ENCODE measurements around the gene RNF227. TPM values are rescaled to one million over a fixed set of nuclear protein-coding genes. Genes with fewer than 3 reads are reported as not detected.
"Not testable (repeated sequence)": the region's sequence is repeated elsewhere in the genome, so short reads cannot be mapped to it uniquely, and the experiment has no call there.

RNF227 gene
- polyA plus RNA-seq, 1 donor: 4.5 TPM

DNA sequence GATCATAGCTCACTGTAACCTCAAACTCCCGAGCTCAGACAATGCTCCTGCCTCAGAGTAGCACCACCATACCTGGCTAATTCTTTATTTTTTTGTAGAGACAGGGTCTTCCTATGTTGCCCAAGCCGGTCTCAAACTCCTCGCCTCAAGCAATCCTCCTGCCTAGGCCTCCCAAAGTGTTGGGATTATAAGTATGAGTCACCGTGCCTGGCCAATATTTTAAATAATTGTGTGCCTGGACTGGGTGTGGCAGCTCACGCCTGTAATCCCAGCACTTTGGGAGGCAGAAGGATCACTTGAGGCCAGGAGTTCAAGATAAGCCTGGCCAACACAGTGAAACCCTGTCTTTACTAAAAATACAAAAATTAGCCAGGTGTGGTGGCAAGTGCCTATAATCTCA lies 51.7 kb downstream of the RNF227 start:
- DNase-seq: not testable (repeated sequence)

Other genes starting within 250 kb of the RNF227 start
- 76.3 TPM for gene TP53, start 228.8 kb downstream of the RNF227 start, polyA plus RNA-seq (ENCODE audit: insufficient read length)
- 13.1 TPM for gene WRAP53, start 227.8 kb downstream of the RNF227 start, polyA plus RNA-seq (ENCODE audit: insufficient read length)
- gene EFNB3, start 211.1 kb downstream of the RNF227 start, polyA plus RNA-seq (ENCODE audit: insufficient read length): 21.3 TPM
- gene DNAH2, start 198.5 kb downstream of the RNF227 start, polyA plus RNA-seq (ENCODE audit: insufficient read length): 0.52 TPM
- 20.5 TPM for gene KDM6B, start 82.1 kb downstream of the RNF227 start, polyA plus RNA-seq (ENCODE audit: insufficient read length)
- gene TMEM88, start 61.2 kb downstream of the RNF227 start, polyA plus RNA-seq (ENCODE audit: insufficient read length): 18.3 TPM
- 70.0 TPM for gene NAA38, start 58.7 kb downstream of the RNF227 start, polyA plus RNA-seq (ENCODE audit: insufficient read length)
- gene CYB5D1, start 58.3 kb downstream of the RNF227 start, polyA plus RNA-seq (ENCODE audit: insufficient read length): 29.7 TPM
- gene CHD3, start 27.5 kb downstream of the RNF227 start, polyA plus RNA-seq (ENCODE audit: insufficient read length): 195 TPM
- 12.3 TPM for gene KCNAB3, start 13.6 kb upstream of the RNF227 start, polyA plus RNA-seq (ENCODE audit: insufficient read length)
- gene TRAPPC1, start 15.7 kb upstream of the RNF227 start, polyA plus RNA-seq (ENCODE audit: insufficient read length): 125 TPM
- gene CNTROB, start 15.9 kb upstream of the RNF227 start, polyA plus RNA-seq (ENCODE audit: insufficient read length): 67.3 TPM
- 0.45 TPM for gene GUCY2D, start 86.3 kb upstream of the RNF227 start, polyA plus RNA-seq (ENCODE audit: insufficient read length)
- gene ALOX15B, start 122.8 kb upstream of the RNF227 start, polyA plus RNA-seq (ENCODE audit: insufficient read length): 1.0 TPM
- 1.1 TPM for gene ALOX12B, start 171.4 kb upstream of the RNF227 start, polyA plus RNA-seq (ENCODE audit: insufficient read length)
- not detected for gene ALOXE3, start 202.2 kb upstream of the RNF227 start, polyA plus RNA-seq (ENCODE audit: insufficient read length)
- not detected for gene HES7, start 207.8 kb upstream of the RNF227 start, polyA plus RNA-seq (ENCODE audit: insufficient read length)
- 22.9 TPM for gene PER1, start 236.1 kb upstream of the RNF227 start, polyA plus RNA-seq (ENCODE audit: insufficient read length)
- 120 TPM for gene VAMP2, start 246.7 kb upstream of the RNF227 start, polyA plus RNA-seq (ENCODE audit: insufficient read length)

Data from left kidney (tissue), 2 donors.